RPMI8226 (cell line): ENCODE data around the gene VTI1B.
"Not testable (repeated sequence)": the region's sequence is repeated elsewhere in the genome, so short reads cannot be mapped to it uniquely, and the experiment has no call there.

Experiments used
- DNase-seq: peaks from one replicate; pipeline ENCODE4 v3.0.0-alpha.2; 2015

Gene VTI1B

GRCh38 chr14:67626131-67626530 lies 48.3 kb downstream of the VTI1B start:
- not testable (repeated sequence) for DNase-seq

- DNase-seq = peak; percentile 41
These were observed 51.3 kb downstream of the VTI1B start for GRCh38 chr14:67623114-67623513.

GRCh38 chr14:67622675-67623074 lies 51.8 kb downstream of the VTI1B start:
- DNase-seq = peak; percentile 79

- no peak for DNase-seq
These were observed 54.1 kb downstream of the VTI1B start for GRCh38 chr14:67620217-67620785.

- DNase-seq = peak; percentile 94
These were observed 54.8 kb downstream of the VTI1B start, which contains the start of gene ARG2 for GRCh38 chr14:67619446-67620216. Gene ARG2, plus strand, starts transcription at chr14:67619920. Its CDS starts 58 bp downstream, at chr14:67619978.

- peak; percentile 64 for DNase-seq
These were observed 55.8 kb downstream of the VTI1B start for GRCh38 chr14:67618617-67619063.

GRCh38 chr14:67610491-67610890 lies 63.9 kb downstream of the VTI1B start:
- DNase-seq = no peak

- DNase-seq = no peak
These were observed 64.7 kb downstream of the VTI1B start for GRCh38 chr14:67609642-67610310.

GRCh38 chr14:67607646-67608045 lies 66.8 kb downstream of the VTI1B start:
- DNase-seq = no peak

- DNase-seq = no peak
These were observed 71.4 kb downstream of the VTI1B start for GRCh38 chr14:67602995-67603545.

- DNase-seq = no peak
These were observed 72.4 kb downstream of the VTI1B start for GRCh38 chr14:67602076-67602475.

GRCh38 chr14:67600562-67600974 lies 73.9 kb downstream of the VTI1B start:
- not testable (repeated sequence) for DNase-seq

GRCh38 chr14:67599698-67600561 lies 74.5 kb downstream of the VTI1B start, which contains the start of gene PIGH:
Gene PIGH, minus strand, starts transcription at chr14:67600268. Its CDS starts 65 bp downstream, at chr14:67600203.
- DNase-seq = peak; percentile 89
